Hematopoietic multipotent progenitor cell treated with erythropoietin and hydrocortisone succinate and interleukin-3 and kit ligand, for 4 days (in vitro differentiated cells): Measurements from ENCODE around the gene ATG4A.

Source experiments
- DNase-seq: peaks from one replicate; pipeline ENCODE4 v3.0.0-alpha.2; 2015

ATG4A gene

DNA sequence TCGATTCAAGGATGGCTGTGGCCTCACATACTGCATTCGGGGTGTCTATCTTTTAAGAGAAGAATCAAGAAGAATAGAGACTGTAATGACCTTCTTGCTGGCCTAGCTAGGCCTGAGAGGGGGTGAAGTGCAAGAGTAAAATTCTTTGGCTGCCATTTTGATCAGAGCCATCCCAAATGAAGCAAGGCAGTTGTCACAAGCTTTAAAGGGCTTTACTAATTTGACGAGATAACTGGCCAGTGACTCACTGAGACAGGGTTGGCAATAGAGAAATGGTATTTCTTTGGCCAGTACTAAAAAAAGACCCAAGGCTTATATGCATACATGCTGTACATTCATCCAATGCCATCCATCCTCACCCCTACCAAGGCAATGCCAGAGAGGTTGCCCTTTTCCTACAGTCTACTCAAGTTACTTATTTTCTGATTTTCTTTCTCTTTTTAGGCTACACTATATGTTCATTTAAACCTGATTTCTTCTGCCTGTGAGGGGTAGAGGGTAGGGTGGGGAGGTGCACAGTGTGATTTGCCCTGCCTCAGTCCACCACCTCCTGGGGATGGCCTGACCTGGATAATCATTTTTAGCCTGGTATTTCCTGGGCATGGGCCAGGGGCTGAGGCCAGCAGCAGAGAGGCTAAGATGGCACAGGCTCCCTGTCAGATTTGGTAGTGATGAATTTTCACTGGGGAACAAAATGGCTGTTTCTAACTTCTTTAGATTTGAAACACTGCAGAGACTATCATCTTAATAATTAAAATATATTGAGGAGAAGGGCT, 32.2 kb downstream of the ATG4A start:
- DNase-seq: no peak

DNA sequence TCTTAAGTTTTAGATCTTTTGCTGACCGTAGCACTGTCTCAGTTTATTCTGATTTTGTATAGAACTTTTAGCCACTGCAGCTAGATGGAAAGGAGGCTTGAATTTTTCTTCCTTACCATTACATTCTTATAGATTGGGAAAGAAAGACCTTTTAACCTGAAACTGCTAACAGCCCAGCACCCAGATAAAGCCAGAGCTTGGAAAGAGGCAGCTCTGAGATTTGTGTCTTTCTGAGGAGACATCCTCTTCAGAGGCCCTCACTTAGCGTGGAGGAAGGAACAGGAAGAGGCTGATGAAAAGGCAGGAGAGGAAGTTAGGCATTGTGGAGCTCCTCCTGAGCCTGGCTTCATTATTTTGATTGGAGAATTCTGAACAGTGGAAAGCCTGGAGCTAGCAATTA, 35.1 kb downstream of the ATG4A start:
- DNase-seq: no peak

DNA sequence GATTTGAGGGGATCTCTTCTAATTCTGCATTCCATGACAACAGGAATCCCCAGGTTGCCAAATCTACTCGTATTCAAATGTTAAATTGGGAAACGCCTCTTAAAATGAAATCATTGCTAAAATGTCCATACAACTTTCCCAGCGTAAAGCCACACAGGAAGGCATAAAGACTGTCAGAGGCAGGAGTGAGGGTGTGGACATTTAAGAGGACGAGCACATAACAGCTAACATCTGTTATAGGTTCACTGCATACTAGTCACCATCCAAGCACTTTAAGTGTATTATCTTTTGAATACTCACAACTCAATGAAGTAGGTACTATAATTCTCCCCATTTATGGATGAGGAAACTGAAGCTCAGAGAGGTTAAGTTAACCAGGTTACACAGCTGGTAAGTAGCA, 35.6 kb downstream of the ATG4A start:
- no peak for DNase-seq

DNA sequence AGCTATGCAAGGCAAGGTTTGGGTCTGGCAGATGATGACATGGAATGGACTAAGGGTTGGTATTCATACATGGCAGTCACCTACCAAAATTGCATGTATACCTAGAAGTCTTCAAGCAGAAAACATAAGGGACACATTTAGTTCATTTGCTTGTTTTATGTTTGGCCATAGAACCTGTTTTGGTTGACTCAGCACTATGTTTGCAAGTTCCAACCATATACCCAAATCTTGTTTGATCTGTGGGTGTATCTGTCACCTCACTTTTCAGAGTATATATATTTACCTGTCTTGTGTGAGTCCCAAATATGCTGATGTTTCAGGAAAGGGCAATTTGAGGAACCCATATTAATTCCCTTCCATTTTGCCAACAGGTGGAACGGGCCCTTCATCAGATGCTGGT, 39.3 kb downstream of the ATG4A start:
- DNase-seq: no peak

DNA sequence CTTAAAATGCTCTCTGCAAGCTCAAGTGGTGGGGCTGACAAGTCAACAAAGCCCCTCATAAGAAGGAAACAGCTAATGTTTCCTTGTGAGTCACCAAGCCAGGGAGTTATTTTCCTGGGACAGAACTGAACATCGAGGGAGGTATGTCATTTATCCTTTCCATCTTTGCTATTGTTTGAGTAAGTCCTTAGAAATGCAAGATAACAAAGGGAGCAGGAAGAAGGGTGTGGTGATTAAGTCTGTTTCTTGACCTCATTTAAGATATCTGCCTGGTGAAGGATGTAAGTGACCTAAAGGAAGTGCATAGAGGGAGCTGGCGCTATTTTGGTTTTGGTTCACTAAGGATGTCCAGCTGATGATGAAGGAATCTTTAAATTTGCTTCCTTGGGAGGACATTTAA, 39.9 kb downstream of the ATG4A start:
- no peak for DNase-seq

DNA sequence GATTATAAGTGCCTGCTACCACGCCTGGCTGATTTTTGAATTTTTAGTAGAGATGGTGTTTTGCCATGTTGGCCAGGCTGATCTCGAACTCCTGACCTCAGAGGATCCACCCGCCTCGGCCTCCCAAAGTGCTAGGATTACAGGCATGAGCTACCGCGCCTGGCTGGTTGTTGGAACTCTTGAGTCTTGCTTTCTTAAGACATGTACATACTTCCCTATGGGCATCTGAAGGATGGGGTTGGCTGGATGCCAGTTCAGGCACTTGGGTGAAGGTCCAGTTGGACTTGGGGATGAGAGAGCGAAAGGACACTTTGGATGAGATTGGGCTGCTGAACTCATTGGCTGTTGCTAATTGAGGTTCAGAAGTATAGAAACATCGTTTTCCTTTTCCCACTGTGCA, 40.5 kb downstream of the ATG4A start:
- DNase-seq: no peak

DNA sequence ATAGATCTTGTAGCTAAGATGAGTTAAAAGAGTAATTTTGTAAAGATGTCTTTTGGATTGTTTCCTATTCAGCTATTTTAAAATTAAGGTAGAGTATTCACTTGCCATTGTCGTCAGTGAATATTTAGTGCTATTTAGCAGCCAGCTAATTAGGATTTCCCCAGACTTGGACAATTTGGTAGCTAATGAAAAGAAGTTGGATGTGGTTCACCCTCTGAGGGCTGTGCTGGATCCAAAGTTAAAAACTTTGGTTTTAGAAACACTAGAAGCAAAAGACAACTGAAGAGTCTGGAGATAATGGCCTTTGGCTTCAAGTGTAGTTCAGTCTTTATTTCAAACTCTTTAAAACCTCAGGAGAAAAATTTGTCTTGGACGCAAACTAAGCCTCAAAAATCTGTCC, 41.3 kb downstream of the ATG4A start:
- DNase-seq: no peak

DNA sequence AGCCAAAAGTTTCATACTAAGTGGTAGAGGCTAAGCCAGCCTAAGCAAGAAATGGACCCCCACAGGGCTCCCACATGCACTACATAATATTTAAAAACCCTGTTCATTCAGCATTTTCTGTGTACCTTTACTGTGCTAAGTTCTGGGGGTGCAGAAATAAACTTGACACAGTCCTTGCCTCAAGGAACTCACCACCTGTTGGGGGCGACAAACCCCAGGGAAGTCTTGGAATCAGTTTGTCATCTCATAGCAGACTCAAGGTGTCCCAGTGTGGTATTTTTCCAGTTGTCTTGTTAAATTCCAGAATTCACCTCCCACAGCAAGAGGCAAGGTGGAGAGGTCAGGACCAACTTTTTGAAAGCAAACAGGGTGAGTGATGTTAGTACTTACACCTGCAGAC, 43.1 kb downstream of the ATG4A start:
- no peak for DNase-seq

DNA sequence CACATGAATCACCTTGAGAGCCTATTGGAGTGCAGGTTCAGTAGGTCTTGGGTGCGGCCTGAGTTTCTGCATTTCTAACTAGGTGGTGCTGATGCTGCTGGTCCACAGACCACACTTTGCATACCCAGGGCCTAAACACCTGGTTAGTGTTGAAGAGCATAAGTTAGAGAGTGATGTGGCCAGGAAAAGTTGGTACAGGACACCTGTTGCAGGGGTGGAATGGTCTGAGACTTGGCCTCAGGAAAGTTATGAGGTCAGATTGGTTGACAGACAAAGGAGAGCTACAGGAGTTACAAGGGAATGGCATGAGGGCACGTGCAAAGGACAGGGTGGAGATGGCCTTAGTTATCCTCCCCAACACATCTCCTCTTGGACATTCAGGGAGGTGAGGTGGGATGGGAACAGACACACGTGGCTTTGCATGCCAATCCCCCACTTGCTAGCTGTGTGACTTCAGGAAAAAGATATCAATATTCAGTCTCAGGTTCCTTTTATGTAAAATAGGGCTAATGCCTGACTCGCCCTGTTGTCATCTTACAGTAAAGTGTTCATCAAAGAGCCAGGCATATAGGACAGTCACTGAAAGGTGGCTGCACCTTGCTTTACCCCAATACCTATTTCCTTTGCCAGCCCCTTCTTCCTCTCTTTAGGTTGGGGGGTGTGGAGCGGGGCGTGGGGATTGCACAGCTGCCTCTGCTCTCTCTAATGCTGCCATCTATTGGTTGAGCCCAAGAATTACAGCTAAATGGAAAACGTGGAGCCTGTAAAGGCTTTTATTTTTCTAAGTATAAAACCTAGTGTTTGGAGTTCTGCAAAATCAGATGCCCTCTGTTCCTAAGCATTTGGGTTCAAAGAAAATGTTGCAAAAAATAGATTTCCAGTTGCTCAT, 47.5 kb downstream of the ATG4A start:
- peak; percentile 31 for DNase-seq

DNA sequence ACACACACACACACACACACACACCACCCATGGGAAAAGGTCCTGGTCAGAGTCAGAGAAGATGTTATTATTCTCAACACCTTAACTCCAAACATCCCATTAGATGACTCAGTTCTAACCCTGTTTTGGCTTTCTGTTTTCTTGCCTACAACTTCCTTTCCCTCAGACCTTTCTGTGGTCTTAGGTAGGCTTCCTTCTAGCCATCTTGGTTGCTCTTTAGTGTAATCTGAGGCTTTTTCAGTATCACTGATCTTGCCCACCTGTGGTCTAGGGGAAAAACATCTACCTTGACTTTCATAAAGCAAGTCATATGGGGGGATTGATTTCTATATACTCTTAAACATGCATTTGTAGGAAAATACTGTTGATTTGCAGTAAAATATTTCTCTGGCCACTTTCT, 56.9 kb downstream of the ATG4A start:
- DNase-seq: no peak

DNA sequence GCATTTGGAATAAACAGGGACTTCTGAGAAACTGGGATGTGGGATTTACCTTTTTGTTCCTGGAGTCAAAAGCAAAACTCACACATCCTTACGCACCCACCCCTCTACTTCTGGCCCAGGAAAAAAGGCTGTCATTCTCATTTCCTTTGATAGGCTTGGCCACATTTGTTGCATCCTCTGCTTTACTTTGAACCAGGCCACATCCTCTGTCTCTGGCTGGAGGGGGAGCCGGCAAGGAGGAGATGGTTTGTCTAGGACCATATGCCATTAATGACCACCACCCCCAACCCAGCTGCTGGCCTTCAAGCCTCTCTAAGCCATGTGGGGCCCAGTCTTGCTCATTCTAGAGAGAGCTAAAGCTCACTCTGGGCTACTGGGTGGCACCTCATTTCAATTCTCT, 64.5 kb downstream of the ATG4A start:
- no peak for DNase-seq

DNA sequence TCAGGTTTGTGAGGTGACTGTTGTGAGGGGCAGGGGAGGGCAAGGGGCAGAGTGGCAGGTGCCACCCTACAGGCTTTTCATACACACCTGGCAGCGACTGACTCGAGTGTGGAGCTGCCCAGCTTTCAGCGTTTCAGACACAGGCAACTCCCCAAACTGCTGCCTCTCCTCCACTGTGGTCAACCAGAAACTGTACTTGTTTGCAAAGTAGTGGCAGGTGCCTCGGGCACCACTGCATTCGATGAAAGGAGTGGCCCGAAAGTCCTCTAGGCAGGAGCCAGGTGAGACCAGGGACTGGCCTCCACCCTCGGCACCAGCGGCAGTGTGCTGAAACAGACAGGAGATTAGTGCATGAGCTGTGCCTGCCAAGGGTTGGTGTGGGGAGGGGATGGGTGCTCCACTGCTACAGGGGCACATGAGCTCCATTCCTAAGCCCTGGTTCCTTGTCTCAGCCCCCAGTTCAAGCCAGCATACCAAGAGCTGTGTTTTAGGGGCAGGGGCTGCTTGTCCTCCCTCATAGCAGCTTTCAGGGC, 65.4 kb downstream of the ATG4A start:
- no peak for DNase-seq

DNA sequence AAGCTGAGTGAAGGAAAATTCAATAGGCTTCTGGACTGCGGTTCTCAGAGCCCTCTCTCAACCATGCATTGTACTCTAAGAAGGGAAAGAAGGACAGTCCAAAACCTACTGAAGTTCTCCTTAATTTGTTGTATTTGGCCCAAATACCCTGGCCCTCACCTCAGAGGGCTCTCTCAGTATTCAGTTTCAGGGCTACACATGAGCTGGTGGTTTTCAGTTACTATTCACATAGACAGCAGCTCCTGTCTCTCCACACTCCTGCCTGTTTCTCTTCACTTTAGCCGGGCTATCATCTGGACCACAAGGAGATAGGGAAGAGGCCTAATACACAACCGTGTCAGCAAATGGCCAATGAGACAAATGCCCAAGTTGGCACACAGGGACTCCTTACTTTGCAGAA, 66.0 kb downstream of the ATG4A start:
- no peak for DNase-seq

DNA sequence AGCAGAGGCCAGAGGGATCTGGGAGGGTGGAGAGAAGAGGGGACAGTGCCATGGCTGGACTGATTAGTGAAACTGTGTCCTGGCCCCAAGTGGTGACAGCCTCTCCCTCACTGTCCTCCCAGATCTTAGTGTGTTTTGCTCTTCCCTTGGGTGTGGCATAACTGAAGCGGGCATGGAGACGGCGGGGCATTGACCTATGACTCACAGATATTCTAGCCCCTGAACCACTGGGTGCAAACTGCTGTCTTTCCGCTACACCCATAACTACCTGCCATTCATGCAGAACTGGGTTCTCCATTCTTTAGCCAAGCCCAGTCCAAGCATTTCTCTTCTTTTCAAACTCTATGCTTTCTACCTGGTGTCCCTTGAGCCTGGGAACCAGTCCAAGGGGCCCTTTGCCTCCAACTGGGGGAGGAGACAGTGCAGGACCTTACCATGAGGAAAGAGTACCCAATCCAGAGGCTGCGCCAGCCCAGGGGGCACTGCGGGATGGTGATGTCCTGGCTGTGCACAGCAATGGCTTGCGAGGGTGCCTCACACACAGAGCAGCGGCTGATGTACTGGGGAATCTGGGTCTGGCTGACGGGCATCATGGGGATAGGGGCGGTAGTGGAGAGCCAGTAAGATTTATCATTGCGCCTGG, 67.6 kb downstream of the ATG4A start:
- DNase-seq: no peak

DNA sequence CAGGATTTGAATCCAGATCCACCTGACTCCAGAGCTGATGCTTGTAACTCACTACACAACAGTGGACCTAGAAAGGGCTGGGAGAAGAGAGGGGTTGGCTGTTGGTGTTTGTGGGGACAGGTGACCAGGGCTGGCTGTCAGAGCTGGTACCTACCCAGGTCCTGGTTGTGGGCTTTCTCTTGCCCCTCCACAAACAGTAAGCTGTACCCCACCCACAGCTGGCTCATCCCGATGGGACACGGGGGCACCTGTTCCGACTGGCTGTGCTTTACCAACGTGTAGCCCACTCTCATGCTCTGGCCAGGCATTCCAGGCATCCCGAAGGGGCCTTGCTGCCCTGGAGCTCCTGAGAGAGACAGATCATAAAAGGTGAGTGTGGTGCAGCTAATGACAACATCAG, 68.7 kb downstream of the ATG4A start:
- DNase-seq: no peak

DNA sequence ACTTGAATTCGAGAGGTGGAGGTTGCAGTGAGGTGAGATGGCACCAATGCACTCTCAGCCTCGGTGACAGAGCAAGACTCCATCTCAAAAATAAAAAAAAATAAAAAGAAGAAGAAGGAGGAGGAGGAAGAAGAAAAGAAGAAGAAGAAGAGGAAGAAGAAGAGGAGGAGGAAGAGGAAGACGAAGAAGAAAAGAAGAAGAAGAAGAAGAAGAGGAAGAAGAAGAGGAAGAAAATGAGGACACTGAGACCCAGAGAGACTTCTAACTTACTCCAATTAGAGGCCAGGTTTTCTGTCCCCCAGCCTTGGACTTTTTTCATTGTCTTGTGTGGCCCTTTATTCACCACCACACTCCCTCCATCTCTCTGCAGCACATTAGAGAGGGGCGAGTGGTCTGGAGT, 70.7 kb downstream of the ATG4A start:
- no peak for DNase-seq

DNA sequence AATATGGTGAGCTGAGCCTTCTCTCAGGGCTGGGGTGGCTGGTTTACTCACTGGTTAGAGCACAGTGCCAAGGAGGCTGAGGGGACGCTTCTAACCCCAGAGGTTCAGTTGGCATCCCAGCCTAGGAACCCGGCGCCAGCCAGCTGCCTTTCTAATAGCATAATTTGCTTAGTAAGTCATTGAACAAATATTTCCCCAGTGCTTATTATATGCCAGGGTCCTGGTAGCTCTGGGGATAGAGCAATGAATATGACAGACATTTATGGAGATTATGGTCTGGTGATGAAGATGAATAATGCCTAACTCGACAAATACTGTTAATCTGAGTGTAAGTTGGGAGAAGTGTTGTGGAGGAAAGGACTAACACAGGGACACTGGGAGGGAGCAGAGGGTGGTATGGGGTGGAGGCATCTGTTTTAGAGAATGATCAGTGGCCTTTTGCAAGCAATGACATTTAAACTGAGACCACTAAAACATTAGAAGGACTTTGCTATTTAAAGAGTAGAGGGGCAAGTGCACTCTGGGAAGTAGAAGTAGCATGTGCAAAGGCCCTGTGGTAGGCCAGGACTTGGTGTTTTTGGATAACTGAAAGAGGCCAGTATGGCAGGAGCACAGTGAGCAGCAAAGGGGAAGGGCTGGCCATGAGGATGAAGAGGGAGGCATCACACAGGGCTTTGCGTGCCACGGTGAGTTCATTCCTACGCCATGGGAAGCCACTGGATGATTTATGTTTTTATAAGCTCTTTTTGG, 71.9 kb downstream of the ATG4A start:
- no peak for DNase-seq

DNA sequence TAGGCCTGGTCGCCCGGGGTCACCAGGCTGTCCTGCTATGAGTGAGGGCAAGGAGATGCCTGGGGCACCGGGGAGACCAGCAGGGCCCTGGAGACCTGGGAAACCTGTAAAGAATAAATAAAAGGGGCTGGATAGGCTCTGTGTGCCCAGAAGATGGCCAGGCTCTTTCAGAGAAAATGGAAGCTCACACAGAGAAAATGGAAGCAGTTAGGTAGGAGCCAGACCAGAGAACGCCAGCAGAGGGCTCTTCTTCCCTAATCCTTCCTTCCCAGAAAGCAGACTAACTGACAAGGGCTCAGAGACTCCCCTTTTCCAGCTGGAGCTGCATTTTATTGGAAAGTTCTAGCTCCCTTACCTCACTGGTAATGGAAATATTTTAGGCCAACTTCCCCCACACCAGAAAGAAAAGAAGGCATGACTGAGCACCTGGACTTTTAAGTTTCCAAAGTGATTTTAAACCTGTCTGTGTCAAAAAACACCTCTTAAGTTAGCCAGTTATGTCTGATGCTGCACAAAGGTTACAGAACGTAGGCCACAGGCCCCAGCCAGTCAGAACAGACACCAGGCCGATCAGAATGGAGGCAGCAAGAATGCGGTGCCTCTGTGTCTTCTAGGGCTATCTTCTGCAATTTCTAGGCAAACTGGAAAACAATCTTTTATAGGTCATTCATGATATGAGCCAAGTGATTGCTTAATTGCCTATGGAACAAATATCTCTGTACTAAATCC, 74.0 kb downstream of the ATG4A start:
- peak; percentile 8 for DNase-seq

DNA sequence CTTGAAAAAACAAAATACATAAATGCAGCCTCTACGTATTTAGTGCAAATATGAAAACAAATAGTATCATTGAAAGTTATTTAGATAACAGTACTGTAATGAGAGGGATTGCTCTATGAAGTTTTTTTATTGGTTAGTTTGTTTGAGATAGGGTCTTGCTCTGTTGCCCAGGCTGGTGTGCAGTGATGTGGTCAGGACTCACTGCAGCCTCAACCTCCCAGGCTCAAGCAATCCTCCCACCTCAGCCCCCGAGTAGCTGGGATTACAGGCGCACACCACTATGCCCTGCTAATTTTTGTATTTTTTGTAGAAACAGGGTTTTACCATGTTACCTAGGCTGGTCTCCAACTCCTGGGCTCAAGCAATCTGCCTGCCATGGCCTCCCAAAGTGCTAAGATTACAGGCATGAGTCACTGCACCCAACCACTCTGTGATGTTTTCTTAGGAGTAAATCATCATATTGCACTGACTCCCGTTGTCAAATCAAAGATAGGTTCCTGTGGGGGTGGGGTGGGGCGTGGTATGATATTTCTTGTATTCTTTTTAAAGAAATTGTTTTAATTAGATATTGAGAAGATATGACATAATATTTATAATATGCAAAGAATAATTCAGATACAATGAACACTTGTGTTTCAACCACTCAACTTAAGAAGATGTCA, 75.8 kb downstream of the ATG4A start:
- no peak for DNase-seq

DNA sequence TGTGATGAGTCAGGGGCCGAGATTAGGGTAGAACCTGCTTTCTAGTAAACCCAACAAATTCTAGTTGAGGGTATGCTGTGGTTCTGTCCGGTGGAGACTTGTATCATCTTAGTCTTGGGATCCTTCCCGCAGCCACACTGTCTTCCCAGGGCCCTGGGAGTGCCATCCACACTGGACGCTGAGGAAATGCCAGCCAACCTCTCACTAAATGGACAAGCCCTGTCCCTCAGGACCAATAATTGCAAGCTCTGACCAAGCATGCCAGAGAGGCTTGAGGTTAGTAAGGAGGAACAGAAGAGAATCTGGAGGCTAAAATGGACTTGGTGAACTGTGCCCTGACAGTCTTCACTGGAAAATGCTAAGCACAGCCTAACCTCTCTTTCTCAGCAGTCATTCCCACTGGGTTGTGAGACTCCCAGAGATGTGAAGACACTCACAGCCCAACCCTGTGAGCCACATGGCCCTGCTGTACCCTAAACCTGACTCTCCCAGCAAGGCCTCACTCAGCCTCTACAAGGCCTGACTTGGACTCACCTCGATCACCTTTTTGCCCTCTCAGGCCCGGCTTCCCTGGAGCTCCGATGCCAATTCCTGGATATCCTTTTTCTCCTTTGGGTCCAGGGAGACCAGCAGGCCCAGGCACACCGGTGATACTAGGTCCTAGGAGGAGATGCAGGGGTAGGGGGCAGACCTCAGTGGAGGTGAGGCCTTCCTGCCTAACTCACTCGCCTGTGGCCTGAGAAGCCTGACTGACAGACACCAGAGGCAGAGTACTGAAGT, 77.6 kb downstream of the ATG4A start:
- DNase-seq: no peak

DNA sequence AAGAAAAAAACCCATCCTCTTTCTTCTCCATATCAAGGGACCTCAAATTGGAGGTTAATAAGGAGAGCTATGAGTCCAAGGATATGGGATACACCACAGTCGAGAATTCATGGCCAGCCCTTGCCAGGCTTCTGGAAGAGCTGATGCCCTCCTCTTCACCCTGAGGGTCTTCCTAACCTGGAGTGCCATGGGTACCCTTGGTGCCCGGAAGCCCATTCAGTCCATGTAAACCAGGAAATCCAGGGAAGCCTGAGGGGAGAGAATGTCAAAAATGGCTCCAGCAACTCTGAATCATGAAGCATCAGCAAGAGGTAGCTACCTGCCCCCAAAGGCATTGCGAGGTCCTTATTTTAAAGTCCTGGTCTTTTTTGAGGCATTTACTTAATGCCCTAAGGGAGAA, 78.2 kb downstream of the ATG4A start:
- no peak for DNase-seq
